Measurements from ENCODE around the gene ARF3. TPM values are rescaled to one million over a fixed set of nuclear protein-coding genes. Genes with fewer than 3 reads are reported as not detected.

ARF3 gene
- total RNA-seq, 1 donor: 38.2 TPM

DNA sequence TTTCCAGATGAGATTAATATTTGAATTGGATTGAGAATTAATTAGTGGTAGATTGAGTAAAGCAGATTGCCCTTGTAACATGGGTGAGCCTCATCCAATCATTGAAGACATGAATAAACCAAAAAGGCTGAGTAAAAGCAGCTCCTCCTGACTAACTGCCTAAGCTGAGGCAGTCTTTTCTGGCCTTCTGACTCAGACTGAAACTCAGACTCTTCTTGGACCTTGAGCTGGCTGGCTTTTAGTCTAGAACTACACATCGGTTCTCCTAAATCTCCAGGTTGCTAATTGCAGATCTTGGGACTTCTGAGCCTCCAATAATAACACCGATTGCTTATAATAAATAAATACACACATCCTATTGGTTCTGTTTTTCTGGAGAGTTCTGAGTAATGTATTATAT, 56.0 kb downstream of the ARF3 start:
- no peaks in the 10 kb centered on the region for H3K9me3 ChIP-seq (ENCODE audit: low read depth, low read length)
- H3K4me3 ChIP-seq (ENCODE audit: low read length): no peak overlapping the region
- no peaks in the 10 kb centered on the region for H3K27me3 ChIP-seq (ENCODE audit: insufficient read depth, low read length)
- H3K4me1 ChIP-seq (ENCODE audit: insufficient read depth, low read length): peaks cover 14% of the 10 kb centered on the region

DNA sequence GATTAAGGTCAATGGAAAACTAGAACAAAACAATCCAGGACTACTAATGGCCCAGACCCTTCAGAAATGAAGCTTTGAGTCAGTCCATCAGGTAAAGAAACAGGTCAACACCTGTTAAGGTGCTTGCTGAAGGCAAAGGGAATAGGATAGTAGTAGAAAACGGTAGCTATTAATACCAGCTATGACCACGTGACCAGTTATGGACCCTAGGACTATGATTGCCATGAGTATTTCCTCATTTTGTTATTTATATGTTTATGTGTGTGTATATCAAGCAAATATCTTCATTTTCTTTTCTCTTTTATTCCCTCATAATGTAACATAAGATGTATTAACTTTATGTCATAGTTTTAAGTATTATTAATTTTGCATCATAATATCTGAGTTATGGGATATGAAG, 57.6 kb downstream of the ARF3 start:
- Histone ChIP-seq H3K27me3 (ENCODE audit: insufficient read depth, low read length) (no peaks in the 10 kb centered on the region), H3K4me1 (ENCODE audit: insufficient read depth, low read length) (peaks cover 14% of the 10 kb centered on the region), H3K4me3 (ENCODE audit: low read length) (no peak overlapping the region), H3K9me3 (ENCODE audit: low read depth, low read length) (no peaks in the 10 kb centered on the region)

DNA sequence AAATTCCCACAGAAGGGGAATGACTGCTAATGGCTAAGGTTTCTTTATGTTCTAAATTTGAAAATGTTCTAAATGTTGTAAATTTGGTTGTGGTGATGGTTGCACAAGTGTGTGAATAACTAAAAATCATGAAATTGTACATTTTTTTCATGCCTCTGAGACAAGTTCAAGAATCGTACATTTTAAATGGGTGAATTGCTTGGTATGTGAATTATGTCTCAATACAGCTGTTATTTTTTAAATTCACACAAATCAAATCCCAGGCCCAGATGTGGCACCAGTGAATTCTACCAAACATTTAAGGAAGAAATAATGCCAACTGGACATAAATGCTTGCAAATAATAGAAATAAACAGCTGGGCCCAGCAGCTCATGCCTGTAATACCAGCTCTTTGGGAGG, 63.0 kb downstream of the ARF3 start:
- H3K9me3 ChIP-seq (ENCODE audit: low read depth, low read length): no peaks in the 10 kb centered on the region
- H3K4me1 ChIP-seq (ENCODE audit: insufficient read depth, low read length): peaks cover 5% of the 10 kb centered on the region
- H3K4me3 ChIP-seq (ENCODE audit: low read length): no peak overlapping the region
- peaks cover 20% of the 10 kb centered on the region for H3K27me3 ChIP-seq (ENCODE audit: insufficient read depth, low read length)

DNA sequence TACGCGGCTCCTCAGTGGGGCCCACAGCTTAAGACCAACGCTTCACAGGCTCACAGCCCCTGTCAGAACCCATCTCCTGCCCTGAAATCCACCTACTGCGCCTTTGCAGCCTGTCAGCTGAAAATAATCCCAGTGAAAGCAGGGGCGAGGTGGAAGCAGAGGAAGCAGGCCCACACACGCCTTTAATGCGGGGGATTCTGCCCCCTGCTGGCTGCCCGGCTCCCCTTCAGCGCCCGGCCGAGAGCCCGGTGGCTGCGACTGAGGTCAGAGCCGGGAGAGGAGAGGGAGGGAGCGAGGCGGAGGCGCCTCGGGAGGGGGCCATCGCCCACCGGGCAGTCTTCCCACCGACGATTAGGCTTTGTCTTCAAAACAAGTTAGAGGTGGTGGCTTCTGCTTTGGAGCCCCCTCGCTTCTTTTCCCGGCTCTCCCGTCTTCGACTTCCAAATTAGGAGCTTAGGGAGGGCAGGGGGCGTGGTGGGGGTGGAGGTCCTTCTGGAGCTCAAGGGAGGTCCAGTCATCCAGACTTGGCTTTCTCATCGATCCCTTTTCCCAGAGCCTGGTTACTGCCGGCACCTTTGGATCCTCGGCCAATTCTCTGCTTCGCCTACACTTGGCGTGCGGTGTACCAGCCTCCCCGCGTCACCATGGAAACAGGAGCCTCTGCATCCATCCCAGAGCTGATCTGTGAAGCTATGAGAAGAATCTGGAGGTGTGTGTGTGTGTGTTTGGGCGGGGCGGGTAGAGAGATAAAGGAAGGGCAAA, 66.4 kb downstream of the ARF3 start:
- Histone ChIP-seq H3K27me3 (ENCODE audit: insufficient read depth, low read length) (peaks cover 20% of the 10 kb centered on the region), H3K4me3 (ENCODE audit: low read length) (no peak overlapping the region), H3K4me1 (ENCODE audit: insufficient read depth, low read length) (peaks cover 5% of the 10 kb centered on the region), H3K9me3 (ENCODE audit: low read depth, low read length) (no peaks in the 10 kb centered on the region)

DNA sequence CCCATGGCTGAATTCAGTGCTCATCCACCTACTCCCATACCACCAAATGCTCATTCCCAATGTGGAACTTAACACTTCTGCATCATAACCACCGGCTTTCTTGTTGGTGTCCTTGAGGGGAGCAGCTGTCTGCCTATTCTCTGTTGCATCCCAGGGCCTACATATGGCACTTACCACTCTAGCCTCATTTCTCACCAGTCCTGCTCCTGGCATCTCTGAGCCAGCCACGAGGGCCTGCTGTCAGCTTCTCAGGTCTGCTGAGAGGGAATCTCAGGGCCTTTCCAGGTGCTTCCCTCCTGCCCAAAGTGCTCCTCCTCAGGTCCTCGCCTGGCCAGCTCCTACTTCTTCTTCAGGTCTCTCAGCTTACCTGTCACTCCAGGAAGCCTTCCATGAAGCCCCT, 67.6 kb downstream of the ARF3 start:
- Histone ChIP-seq H3K4me1 (ENCODE audit: insufficient read depth, low read length) (peaks cover 5% of the 10 kb centered on the region), H3K4me3 (ENCODE audit: low read length) (no peak overlapping the region), H3K27me3 (ENCODE audit: insufficient read depth, low read length) (peaks cover 20% of the 10 kb centered on the region), H3K9me3 (ENCODE audit: low read depth, low read length) (no peaks in the 10 kb centered on the region)

Other genes with a start within 250 kb of the ARF3 start
- gene CCNT1, start 240.8 kb downstream of the ARF3 start, total RNA-seq: 120 TPM
- 0.52 TPM for gene ADCY6, start 168.4 kb downstream of the ARF3 start, total RNA-seq
- 0.63 TPM for gene CACNB3, start 139.0 kb downstream of the ARF3 start, total RNA-seq
- gene DDX23, start 105.3 kb downstream of the ARF3 start, total RNA-seq: 51.9 TPM
- gene RND1, start 91.6 kb downstream of the ARF3 start, total RNA-seq: 6.2 TPM
- gene FKBP11, start 32.0 kb downstream of the ARF3 start, total RNA-seq: 25.0 TPM
- gene WNT10B, start 14.2 kb upstream of the ARF3 start, total RNA-seq: 0.94 TPM
- gene WNT1, start 20.8 kb upstream of the ARF3 start, total RNA-seq: 0.10 TPM
- 0.21 TPM for gene DDN, start 41.9 kb upstream of the ARF3 start, total RNA-seq
- gene PRKAG1, start 61.3 kb upstream of the ARF3 start, total RNA-seq: 29.8 TPM
- gene KMT2D, start 103.3 kb upstream of the ARF3 start, total RNA-seq: 47.8 TPM
- gene RHEBL1, start 112.5 kb upstream of the ARF3 start, total RNA-seq: 2.5 TPM
- gene DHH, start 137.3 kb upstream of the ARF3 start, total RNA-seq: 0.21 TPM
- gene LMBR1L, start 153.4 kb upstream of the ARF3 start, total RNA-seq: 133 TPM
- gene TUBA1B, start 173.9 kb upstream of the ARF3 start, total RNA-seq: 216 TPM
- 285 TPM for gene TUBA1A, start 231.6 kb upstream of the ARF3 start, total RNA-seq